GM18861 (cell line): ENCODE measurements around the gene CEP164.

ENCODE experiments used
- ATAC-seq: cut with Tn5 transposase; IDR thresholded peaks from one replicate; pipeline ENCODE4 v1.9.1; 2021; ENCODE audit not compliant: unreplicated experiment

Gene CEP164

DNA sequence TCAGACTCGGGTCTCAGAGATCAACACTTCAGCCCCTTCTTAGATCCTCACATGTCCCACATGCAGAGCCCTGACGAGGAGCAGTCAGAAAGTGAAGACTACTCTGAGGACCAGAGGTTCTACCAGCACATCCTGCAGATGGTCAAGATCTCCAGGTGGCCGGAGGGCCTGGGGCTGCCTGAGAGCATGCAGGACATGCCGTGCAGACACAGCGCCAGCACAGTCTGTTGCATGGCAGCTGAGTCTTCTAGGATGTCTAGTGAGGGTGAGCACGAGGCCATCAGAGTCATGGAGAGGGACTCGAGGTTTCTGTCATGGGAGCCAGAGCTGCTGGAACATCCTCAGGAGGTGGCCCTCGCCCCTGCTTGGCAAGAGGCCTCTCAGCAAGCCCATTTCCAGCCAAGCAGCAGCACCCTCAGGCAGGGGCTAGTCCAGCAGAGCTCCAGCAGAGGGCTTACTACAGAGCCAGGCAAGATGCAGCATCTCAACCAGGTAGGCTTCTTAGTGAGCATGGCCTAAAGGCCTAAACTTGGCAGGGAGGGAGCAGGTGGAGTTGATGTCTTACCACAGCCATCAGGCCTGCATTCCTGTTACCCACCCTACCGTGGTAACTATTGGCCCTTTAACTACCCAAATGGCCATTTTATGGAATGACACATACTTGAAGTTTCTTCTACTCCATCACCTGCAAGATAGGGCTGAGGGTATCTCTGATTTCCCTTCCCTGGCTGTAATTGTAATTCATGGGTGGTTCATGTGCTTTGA is 28.7 kb downstream of the CEP164 start:
- ATAC-seq: no peak

DNA sequence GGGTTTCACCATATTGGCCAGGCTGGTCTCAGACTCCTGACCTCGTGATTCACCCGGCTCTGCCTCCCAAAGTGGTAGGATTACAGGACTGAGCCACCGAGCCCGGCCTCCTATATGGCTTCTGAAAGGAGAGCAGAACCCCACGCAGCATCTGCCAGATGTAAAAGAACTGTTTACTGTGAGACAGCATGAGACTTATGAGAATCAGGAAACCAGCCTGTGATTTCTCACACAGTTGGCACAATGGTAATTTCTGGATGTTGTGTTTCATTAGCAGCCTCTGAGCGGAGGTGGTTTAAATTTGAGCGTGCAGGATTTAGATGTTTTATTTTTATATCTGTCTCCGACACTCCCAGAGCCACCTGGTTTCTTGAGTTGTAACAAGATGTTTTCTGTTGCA is 33.8 kb downstream of the CEP164 start:
- no peak for ATAC-seq

DNA sequence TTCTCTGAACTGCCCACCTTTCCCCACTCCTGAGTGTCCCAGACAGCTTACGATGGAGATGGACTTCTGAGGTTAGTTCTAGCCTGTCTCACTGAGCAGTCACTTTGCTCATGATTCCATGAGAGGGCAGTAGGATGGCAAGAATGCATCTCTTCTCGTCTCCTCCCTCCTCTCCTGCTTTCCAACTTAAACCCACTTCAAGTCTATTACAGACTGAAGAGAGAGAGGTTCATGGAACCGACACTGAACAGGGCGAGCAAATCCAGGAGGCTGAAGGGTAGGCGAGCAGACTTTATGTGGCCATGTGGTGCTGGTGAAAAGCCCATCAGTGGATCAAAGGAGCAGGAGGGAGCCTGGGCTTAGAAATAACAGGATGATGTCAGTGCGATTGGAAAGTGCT is 38.6 kb downstream of the CEP164 start:
- ATAC-seq: no peak

DNA sequence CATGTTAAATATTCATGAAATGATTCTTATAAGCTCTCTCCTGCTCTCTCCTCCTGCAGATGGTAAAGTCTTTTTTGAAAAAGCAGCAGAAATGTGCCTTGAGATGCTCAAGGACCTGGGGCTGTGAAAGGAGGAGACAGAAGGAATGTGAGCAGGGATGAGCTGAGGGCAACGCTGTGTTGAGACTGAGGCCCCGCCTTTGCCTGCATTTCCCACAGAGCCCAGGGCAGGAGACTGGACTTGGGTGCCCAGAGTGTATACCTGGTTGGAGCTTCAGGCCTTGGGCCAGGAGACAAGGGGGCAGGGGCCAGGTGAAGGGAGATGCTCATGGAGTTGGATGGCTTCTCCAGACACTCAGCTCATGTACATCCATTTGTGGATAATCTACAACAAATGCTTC is 39.2 kb downstream of the CEP164 start:
- ATAC-seq: no peak

DNA sequence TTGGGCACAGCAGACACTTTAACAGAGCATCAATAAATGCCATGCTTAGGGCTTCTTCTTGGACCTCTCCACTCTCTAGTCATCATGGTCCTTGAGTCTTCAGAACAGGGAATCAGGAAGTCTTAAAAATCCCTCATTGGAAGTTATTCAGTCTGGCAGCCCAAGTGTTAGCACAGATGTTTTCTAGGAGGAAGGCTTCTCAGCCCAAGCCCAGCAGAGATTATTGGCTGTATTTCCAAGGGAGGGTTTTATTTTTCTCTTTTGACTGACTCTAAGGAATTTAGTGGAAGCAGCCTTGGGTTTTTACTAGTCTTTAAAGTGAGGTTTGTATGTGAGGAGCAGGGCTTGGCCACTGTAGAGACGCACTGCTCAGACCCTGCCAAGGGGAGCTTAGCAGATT is 41.9 kb downstream of the CEP164 start:
- no peak for ATAC-seq

DNA sequence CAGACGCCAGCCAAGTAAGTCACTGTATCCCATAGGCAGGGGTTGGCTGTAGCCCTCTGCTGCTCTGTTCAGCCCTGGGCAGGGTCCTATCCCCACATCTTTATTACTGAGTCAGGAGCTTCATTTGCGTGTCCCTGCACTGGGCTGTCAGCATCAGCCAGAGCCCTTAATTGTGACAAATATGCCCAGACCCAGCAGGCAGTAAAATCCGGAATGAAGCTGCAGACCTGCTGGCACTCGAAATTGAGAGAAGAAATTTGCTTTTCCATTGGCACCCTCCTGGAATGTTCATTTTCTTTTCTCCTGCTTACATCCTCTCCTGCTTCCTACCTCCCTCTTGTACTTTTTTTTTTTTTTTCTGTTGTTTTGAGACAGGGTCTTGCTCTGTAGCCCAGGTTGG is 43.8 kb downstream of the CEP164 start:
- ATAC-seq: no peak

DNA sequence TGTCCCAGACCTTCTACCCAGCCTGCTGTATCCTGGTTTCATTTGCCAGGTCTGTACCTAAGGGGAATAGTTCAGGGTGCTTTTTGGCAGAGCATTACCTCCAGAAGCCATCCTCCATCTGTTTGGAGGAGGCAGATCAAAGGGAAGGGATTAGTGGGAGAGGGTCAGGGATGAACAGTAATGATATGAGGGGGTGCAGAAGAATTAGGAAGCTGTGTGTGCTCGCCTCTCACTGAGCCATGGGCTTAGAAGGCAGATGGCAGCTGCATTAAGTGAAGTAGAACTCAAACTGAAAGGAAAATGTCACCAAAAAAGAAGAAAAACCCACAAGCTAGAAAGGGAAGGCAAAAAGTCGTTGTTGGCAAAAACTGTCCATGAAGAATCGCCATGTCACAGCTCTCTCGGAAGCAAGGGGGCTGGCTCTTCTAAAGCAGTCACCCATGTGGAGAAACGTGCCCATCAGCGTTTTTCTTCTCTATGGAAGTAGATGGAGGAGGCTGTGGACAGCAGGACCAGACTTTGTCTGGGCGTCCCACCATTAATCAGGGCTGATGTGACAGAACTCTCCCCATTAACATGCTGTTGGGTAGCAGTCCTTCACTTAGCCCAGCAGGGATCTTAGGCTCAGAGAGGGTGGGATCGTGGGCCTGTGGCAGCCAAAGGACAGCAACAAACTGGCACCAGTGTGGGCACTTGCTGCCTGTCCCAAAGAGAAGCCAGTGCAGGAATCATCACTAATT is 46.8 kb downstream of the CEP164 start:
- ATAC-seq: no peak

DNA sequence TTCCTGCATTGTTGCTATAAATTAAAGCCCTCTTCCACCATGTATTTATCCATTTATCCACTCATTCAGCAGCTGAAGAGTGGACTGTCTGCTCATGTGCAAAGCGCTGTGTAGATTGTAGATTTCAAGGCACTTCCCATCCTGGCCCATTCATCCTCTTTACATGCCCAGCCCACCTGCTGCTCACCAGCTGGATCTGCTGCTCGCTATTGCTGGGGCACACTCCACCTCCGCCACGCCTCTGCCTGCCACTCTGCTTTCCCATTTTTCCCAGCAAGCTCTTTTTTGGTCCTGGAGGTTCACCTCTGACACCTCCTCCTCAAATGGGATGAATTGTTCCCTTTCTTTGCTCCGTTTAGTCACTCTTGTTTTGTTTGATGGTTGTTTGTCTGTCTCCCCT is 48.3 kb downstream of the CEP164 start:
- no peak for ATAC-seq

DNA sequence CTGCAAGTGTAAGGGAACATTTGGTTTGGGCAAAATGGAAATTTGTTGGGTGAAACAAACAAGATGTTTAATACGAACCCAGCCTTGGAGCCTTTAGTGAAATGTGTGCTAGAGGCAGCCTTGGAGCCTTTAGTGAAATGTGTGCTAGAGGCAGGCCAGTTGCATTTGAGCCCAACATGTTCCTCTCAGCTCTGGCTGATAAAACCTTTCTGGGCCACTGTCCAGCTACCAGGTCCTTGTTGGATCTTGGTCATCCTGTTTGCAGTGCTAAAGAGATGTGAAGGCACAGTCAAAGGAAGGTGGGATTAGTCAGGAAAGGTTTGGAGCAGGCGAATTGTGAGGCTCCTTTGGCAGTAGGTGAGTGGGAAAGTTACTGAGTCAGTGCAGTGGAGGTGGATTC is 48.9 kb downstream of the CEP164 start:
- no peak for ATAC-seq

DNA sequence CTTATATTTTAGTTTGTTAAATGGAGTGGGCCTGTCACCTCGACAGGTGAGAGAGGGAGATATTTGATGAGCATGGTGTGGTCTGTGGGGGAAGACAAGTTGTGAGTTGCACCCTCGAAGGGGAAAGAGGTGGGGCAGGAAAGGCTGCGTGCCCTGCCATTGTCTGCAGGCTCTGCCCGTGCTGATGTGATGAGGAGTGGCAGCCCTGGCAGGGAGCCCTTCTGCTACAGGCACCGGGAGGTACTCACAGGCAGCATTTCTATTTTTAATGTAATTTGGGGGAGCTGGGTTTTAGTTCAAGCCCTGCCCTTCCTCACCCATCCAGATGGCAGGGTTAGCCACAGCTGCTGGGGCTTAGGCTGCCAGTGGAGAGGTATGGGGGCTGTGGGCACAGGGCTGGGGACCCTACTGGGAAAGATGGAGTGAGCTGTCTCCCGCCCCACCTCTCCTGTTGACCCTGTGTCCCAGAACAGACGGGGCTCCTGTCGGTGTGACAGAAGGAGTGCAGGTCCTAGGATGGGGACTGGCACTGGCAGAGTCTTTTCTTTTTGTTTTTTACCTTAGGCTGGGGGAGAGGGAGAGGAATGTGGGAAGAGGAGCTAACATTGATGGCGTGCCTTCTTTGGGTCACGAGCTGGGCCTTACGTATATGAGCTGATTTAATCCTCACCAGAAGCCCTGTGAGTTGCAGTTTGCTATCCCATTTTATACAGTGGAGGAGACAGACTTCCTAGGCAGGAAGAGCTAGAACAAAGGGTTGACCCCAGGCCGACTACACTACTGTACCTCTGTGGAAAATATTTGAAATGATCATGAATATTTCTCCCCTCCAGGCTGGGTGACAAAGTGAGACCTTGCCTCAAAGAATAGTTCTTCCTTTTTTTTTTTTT is 51.6 kb downstream of the CEP164 start:
- no peak for ATAC-seq

DNA sequence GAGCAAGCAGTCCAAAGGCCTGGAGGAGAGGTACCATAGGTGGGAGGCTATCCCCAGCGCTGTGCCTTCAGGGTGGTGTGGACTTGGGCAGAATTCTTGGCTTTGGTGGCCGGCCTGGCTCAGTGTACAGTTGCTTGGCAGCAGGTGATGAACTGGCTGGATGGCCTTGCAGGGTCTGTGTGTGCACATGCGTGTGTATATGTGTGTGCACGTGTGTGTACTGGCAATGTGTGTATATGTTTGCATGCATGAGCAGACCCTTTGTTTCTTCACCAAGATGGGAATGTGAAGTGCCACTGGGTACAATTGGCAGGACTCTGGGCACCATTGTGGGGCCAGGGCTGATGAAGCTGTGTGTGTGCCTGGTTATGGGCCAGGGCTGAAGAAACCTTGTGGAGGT is 53.0 kb downstream of the CEP164 start:
- ATAC-seq: no peak

DNA sequence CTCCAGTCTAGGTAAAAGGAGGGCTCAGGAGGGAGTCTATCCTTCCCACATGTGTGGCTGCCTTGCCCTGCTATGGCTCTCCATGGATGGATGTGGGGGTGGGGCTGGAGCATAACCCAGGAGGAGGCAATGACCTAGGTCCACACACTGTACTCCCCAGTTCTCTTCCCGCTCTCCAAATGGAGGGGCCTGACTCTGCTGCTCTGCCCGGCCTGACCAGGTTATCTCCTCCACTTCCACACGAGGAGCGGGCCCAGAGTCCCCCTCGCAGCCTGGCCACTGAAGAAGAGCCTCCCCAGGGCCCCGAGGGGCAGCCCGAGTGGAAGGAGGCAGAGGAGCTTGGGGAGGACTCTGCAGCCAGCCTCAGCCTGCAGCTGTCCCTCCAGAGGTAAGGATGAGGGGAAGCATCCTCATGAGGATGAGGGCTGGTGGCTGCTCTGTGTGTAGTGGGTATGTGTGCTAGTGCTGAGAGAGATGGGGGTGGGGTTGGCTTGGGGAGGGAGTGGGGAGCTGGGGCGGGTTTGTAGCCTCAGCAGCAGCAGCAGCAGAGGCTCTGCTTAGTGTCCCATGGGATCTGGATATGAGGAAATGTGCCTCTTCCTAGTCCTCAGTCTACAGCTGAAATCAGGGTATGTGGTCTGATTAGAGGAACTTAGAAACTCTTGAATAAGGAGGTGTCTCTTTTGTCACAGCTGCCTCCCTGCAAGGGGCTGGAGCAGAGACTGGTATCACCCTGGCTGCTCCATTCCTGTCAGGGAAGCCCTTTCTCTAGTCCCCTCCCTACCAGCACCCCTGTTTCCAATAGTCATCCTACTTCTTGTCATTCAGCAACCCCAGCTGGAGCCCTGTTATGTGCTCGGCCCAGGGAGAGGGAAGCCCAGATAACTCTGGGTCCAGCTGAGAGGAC is 54.1 kb downstream of the CEP164 start:
- ATAC-seq: no peak

DNA sequence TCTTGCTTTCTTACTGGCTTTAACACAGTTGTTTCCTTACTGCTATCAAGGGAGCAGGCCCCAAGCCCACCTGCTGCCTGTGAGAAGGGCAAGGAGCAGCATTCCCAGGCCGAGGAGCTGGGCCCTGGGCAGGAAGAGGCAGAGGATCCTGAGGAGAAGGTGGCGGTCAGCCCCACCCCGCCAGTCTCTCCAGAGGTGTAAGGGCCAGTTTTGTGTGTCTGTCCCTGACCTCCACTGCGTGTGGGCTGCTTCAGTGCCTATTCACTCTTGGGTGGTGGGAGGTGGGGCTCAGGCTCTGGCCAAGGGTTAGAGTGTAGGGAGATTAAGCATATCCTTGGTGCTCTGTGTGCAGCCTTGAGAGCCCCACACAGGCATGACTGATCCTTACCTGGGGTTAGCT is 55.1 kb downstream of the CEP164 start:
- ATAC-seq: no peak

DNA sequence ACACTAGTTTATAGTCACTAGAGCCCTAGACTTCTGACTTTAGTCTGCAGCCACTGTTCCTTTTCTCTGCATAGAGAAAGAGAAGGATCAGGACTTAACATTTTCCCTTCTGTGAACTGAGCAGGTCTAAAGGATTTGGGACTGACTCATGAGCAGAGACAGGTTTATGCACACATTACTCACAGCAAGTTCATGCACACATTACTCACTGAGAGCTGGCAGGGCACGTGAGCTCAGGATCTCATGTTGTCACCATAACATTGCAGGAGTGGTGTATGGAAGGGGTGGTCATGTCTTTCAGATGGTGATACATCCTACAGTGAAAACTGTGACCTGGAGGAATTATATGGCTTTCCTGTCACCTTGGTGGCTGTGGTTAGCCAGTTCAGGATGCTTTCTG is 56.4 kb downstream of the CEP164 start:
- ATAC-seq: no peak

DNA sequence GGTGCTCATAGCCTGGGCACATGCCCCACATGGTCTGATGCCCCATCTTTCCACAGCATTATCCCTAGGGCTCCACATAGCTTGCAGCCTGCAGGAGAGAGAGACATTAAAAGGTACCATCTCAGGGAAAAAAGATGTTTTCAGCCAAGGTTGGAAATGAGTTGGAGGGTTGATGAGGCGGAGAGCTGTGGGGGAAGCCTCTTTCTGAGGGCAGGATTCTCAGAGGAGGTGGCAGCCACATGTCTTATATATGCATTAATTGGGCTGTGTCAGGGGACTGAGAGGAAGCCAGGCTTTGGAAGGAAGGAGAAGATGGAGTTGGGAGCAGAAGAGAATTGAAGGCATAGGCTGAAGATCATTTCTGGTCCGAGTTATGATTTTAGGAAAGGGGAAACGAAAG is 57.8 kb downstream of the CEP164 start:
- ATAC-seq: no peak

DNA sequence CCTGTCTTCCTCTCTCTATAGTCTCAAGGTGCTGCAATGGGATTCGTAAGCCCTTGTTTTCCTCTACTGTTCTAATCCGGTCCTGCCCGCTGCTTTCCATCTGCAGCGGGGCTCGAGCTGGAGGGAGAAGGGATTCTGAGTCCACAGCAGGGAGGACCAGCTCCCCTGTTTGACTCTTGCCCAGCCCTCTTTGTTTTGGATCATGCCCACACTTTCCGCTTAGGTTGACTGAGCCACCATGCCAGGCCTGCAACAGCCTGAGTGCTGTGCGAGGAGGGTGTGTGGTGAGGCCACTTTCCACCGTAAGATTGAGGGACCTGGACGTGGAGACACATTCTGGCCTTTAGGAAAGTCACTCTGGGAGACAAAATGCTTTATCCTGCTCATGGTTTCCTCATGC is 58.3 kb downstream of the CEP164 start:
- ATAC-seq: no peak

DNA sequence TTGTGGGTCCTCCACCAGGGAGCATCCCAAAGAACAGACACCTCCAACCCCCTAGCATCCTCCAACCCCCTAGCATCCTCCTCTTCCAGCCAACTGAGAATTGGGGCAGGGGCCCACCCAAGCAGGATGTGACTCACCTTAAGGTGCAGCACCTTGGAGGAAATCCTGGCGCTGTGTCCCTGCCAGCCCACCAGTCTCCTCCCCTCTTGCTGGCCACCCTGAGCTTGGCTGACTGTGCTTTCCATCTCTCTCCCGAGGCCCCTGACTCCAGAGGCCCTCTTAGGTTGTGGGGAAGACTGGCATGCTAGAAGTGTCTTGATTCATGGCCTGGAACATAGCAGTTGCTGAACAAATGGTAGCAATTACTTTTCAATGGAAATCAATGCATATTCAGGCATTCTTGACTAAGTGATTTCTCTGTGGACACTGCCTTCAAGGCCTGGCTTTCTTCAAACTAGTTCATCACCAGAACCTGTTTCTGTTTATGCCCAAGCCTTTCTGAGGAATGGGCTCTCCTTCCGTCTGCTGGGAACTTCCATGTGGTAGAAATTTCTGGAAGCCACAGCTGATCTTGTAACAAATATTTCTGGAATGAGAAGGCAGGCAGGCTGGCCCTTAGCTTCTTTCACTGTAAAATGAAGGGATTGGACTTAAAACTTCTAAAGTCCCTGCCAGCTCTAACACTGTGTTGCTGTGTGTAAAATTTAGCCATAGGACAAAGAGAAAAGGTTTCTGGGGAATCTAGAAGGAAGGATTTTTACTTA is 60.5 kb downstream of the CEP164 start:
- no peak for ATAC-seq

DNA sequence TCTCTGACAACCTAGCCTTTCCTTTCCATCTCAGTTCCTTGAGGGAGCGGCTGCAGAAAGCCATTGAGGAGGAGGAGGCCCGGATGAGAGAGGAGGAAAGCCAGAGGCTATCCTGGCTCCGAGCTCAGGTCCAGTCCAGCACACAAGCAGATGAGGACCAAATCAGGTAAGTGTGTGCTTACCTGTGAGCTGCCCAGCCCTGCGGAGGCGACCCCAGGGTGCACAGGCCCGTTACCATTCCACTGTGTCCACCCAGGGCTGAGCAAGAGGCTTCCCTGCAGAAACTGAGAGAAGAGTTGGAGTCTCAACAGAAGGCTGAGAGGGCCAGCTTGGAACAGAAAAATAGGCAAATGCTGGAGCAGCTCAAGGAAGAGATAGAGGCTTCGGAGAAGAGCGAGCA is 63.1 kb downstream of the CEP164 start:
- no peak for ATAC-seq

DNA sequence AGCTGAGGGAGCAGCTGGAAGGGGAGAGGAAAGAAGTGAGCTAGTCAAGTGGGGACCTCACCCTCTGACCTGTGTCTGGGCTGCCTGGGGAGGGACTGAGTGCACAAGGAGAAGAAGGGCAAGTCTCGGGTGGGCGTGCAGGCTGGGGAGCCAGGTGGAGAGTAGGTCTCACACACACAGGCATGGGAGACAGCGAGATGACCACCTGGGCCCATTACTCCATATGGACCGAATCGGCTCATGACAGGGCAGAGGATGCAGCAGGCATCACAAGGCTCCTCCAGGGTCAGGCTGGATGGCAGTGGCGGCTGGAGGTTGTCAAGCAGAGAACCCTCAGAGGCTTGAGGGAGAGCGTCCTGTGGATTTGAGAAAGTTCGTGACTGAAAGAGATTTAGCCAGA is 63.5 kb downstream of the CEP164 start:
- ATAC-seq: no peak
